Upper lobe of left lung (tissue), 6 donors: Measurements from ENCODE around the gene SLC15A5. TPM values are rescaled to one million over a fixed set of nuclear protein-coding genes. Genes with fewer than 3 reads are reported as not detected.

ENCODE experiments used
- ATAC-seq, 2 donors: fragments of 200-7000 bp; cut with Tn5 transposase; one replicate each; pipeline ENCODE4 v1.9.1; 2022; ENCODE audit warnings: mild to moderate bottlenecking in 2 of 2, moderate library complexity in 2 of 2; ENCODE audit not compliant: low FRiP score in 2 of 2
- DNase-seq, 2 donors: peaks; one replicate each; pipeline ENCODE4 v3.0.0-alpha.2; 2019 to 2020
- H3K27ac ChIP-seq, 4 donors: fragments of 200-600 bp; sonication (generic); one replicate each; pipeline ENCODE4 v1.5.1; 2016 to 2019
- H3K27me3 ChIP-seq, 4 donors: fragments of 200-600 bp; sonication (generic); one replicate each; pipeline ENCODE4 v1.5.1; 2017 to 2019
- H3K36me3 ChIP-seq, 4 donors: fragments of 200-600 bp; sonication (generic); one replicate each; pipeline ENCODE4 v1.5.1; 2016 to 2019
- H3K4me1 ChIP-seq, 4 donors: fragments of 200-600 bp; sonication (generic); one replicate each; pipeline ENCODE4 v1.5.1; 2018 to 2019
- H3K4me3 ChIP-seq, 4 donors: fragments of 200-600 bp; sonication (generic); one replicate each; pipeline ENCODE4 v1.5.1; 2017 to 2019; ENCODE audit warnings: mild to moderate bottlenecking in 2 of 4, moderate library complexity in 1 of 4
- H3K9me3 ChIP-seq, 4 donors: fragments of 200-600 bp; sonication (generic); one replicate each; pipeline ENCODE4 v1.5.1; 2018 to 2019
- EP300 ChIP-seq, 4 donors: sonication (generic); formaldehyde crosslinking; IDR thresholded peaks; one replicate each; pipeline ENCODE4 v1.5.1; 2017; ENCODE audit warnings: antibody characterized with exemption in 4 of 4, control low read depth in 2 of 4
- POLR2A ChIP-seq, 4 donors: fragments of 450-650 bp; IDR thresholded peaks; one replicate each; pipeline ENCODE4 v1.5.1; 2016 to 2017; ENCODE audit warnings: antibody characterized with exemption in 4 of 4, mild to moderate bottlenecking in 2 of 4
- POLR2AphosphoS5 ChIP-seq, 2 donors: sonication (generic); formaldehyde crosslinking; IDR thresholded peaks; one replicate each; pipeline ENCODE4 v1.5.1; 2017; ENCODE audit warnings: antibody characterized with exemption in 2 of 2
- WGBS, 2 donors: methylation state at CpG; one replicate each; pipeline ENCODE4 v1.1.5; 2017 to 2018; 5-methylcytosine and 5-hydroxymethylcytosine counted together
- total RNA-seq, 6 donors: library from RNA; depleted of rRNA in 4 of 6; stranded (reverse); fragments of >200 nt in 4 of 6; gene quantifications; one replicate each; pipeline versions ENCODE4 v1.1.0 to v1.2.1, GENCODE V29; 2016 to 2021
- TF ChIP-seq, protein P1 (sequence below), 6 experiments: fragments of 450-650 bp in 4 of 6; fragments of 200-600 bp in 2 of 6; sonication (generic) in 2 of 6; IDR thresholded peaks; one replicate each; pipeline ENCODE4 v1.5.1; 2016 to 2019; ENCODE audit warnings: antibody characterized with exemption in 6 of 6
- donor health status: DM: no; HTN: no; CAD: no; lungs with moderate emphysema.
- donor health status: DM: no; HTN: yes; CAD: no; lungs with severe emphysema.

SLC15A5 gene
- total RNA-seq, 6 donors from 2014 or later = not detected

GRCh38 chr12:16163901-16164300, 113.6 kb downstream of the SLC15A5 start:
- no peaks in the 10 kb centered on the region for H3K4me1 ChIP-seq
- no peaks in the 10 kb centered on the region for H3K9me3 ChIP-seq
- H3K4me3 ChIP-seq = no peak overlapping the region
- ATAC-seq = no peak
- TF ChIP-seq POLR2AphosphoS5 (IDR thresholded peaks at IDR 0.05) = no peak
- TF ChIP-seq, protein P1, sequence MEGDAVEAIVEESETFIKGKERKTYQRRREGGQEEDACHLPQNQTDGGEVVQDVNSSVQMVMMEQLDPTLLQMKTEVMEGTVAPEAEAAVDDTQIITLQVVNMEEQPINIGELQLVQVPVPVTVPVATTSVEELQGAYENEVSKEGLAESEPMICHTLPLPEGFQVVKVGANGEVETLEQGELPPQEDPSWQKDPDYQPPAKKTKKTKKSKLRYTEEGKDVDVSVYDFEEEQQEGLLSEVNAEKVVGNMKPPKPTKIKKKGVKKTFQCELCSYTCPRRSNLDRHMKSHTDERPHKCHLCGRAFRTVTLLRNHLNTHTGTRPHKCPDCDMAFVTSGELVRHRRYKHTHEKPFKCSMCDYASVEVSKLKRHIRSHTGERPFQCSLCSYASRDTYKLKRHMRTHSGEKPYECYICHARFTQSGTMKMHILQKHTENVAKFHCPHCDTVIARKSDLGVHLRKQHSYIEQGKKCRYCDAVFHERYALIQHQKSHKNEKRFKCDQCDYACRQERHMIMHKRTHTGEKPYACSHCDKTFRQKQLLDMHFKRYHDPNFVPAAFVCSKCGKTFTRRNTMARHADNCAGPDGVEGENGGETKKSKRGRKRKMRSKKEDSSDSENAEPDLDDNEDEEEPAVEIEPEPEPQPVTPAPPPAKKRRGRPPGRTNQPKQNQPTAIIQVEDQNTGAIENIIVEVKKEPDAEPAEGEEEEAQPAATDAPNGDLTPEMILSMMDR (IDR thresholded peaks at IDR 0.05) = no peak
- TF ChIP-seq POLR2A (IDR thresholded peaks at IDR 0.05) = no peak
- TF ChIP-seq EP300 (IDR thresholded peaks at IDR 0.05) = no peak
- no peak for DNase-seq
- no peaks in the 10 kb centered on the region for H3K27me3 ChIP-seq
- H3K27ac ChIP-seq = no peak overlapping the region
- no peaks in the 10 kb centered on the region for H3K36me3 ChIP-seq

GRCh38 chr12:16163146-16163545, 114.3 kb downstream of the SLC15A5 start:
- ATAC-seq = no peak
- Histone ChIP-seq H3K27ac (no peak overlapping the region), H3K9me3 (no peaks in the 10 kb centered on the region), H3K27me3 (no peaks in the 10 kb centered on the region), H3K36me3 (no peaks in the 10 kb centered on the region), H3K4me1 (no peaks in the 10 kb centered on the region), H3K4me3 (no peak overlapping the region)
- WGBS, 2 donors = 60 to 67% methylated on average over 4 of the region's 4 CpGs
- TF ChIP-seq, protein P1 (IDR thresholded peaks at IDR 0.05) = no peak
- no peak for TF ChIP-seq EP300 (IDR thresholded peaks at IDR 0.05)
- TF ChIP-seq POLR2A (IDR thresholded peaks at IDR 0.05) = no peak
- TF ChIP-seq POLR2AphosphoS5 (IDR thresholded peaks at IDR 0.05) = no peak
- DNase-seq = no peak

DNA sequence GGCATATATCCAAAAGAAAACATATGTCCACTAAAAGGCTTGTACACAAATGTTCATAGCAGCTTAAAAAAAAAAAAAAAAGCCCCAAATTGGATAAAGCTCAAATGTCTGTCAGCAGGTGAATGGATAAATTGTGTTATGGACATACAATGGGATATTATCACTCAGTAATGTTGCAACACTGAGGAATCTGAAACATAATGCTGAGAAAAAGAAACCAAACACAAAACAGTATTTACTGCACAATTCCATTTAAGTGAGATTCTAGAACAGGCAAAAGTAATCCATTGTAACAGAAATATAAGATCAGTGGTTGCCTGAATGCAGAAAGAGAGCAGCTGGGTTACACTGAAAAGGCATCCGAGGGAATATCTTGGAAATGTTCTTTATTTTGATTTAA, 117.9 kb downstream of the SLC15A5 start:
- WGBS, 2 donors = 77% methylated on average over 1 of the region's 1 CpG
- Histone ChIP-seq H3K9me3 (no peaks in the 10 kb centered on the region), H3K27ac (no peak overlapping the region), H3K4me1 (no peaks in the 10 kb centered on the region), H3K36me3 (no peaks in the 10 kb centered on the region), H3K27me3 (no peaks in the 10 kb centered on the region), H3K4me3 (no peak overlapping the region)
- no peak for TF ChIP-seq POLR2A (IDR thresholded peaks at IDR 0.05)
- ATAC-seq = no peak
- DNase-seq = no peak

GRCh38 chr12:16158050-16158449, 119.4 kb downstream of the SLC15A5 start:
- Histone ChIP-seq H3K27ac (no peak overlapping the region), H3K36me3 (no peaks in the 10 kb centered on the region), H3K27me3 (no peaks in the 10 kb centered on the region), H3K9me3 (no peaks in the 10 kb centered on the region), H3K4me1 (no peaks in the 10 kb centered on the region), H3K4me3 (no peak overlapping the region)
- ATAC-seq (no peak), DNase-seq (no peak)
- WGBS, 2 donors = 90 to 100% methylated on average over 1 of the region's 1 CpG
- TF ChIP-seq POLR2A (IDR thresholded peaks at IDR 0.05) (no peak), POLR2AphosphoS5 (IDR thresholded peaks at IDR 0.05) (no peak), EP300 (IDR thresholded peaks at IDR 0.05) (no peak)
- TF ChIP-seq, protein P1 (IDR thresholded peaks at IDR 0.05) = no peak

- ATAC-seq = no peak
- no peaks in the 10 kb centered on the region for H3K27me3 ChIP-seq
- no peaks in the 10 kb centered on the region for H3K9me3 ChIP-seq
- H3K4me3 ChIP-seq = no peak overlapping the region
- TF ChIP-seq POLR2AphosphoS5 (IDR thresholded peaks at IDR 0.05) = no peak
- no peak for TF ChIP-seq POLR2A (IDR thresholded peaks at IDR 0.05)
- TF ChIP-seq, protein P1 (IDR thresholded peaks at IDR 0.05) = no peak
- no peak for TF ChIP-seq EP300 (IDR thresholded peaks at IDR 0.05)
- DNase-seq = no peak
- H3K4me1 ChIP-seq = no peaks in the 10 kb centered on the region
- 88 to 93% methylated on average over 1 of the region's 1 CpG for WGBS, 2 donors
- no peak overlapping the region for H3K27ac ChIP-seq
- H3K36me3 ChIP-seq = no peaks in the 10 kb centered on the region
Measured at GRCh38 chr12:16155938-16156337, 121.5 kb downstream of the SLC15A5 start.
